B cell (primary cell): ENCODE results near the gene CHST11. TPM values are rescaled to one million over a fixed set of nuclear protein-coding genes. Genes with fewer than 3 reads are reported as not detected.

Experiments used
- ATAC-seq: fragments of 200-7000 bp; cut with Tn5 transposase; one replicate; pipeline ENCODE4 v1.10.0; 2021; ENCODE audit warnings: low read depth, mild to moderate bottlenecking, moderate number of reproducible peaks, moderate library complexity
- CTCF ChIA-PET: fragments of 350-600 bp; sonication (Branson Sonifier 250); formaldehyde crosslinking; loops from one replicate; lab custom pipeline; 2021; ENCODE audit warnings: antibody characterized with exemption, inconsistent platforms; lab: Charles Lee
- POLR2A ChIA-PET: fragments of 350-600 bp; sonication (Branson Sonifier 250); formaldehyde crosslinking; loops from one replicate; lab custom pipeline; 2021; ENCODE audit warnings: antibody characterized with exemption; lab: Charles Lee
- DNase-seq: peaks from one replicate; pipeline ENCODE4 v3.0.0; 2013
- H2AFZ ChIP-seq: 2 replicates; pipeline ENCODE4 v1.6.1; 2012; ENCODE audit warnings: mild to moderate bottlenecking, low read depth, low read length; ENCODE audit not compliant: insufficient read depth, poor library complexity, severe bottlenecking
- H3K27ac ChIP-seq, 2 donors: 1 replicate in 1 of 2; 2 replicates in 1 of 2; pipeline ENCODE4 v1.5.1; 2012 to 2013; ENCODE audit warnings: low read length in 2 of 2, mild to moderate bottlenecking in 2 of 2, moderate library complexity in 1 of 2
- H3K27me3 ChIP-seq, 4 experiments: fragments of 200-600 bp in 1 of 4; sonication (generic) in 1 of 4; replicated peaks in 1 of 4; 1 replicate in 2 of 4; 2 replicates in 2 of 4; pipeline versions ENCODE4 v1.6.1 to v1.7.0; 2013 to 2016; ENCODE audit warnings: low read length in 3 of 4, mild to moderate bottlenecking in 2 of 4, mixed read lengths in 1 of 4, moderate library complexity in 1 of 4; ENCODE audit not compliant: insufficient read depth in 4 of 4, control insufficient read depth in 3 of 4; ENCODE audit errors: control extremely low read depth in 1 of 4
- H3K36me3 ChIP-seq, 2 experiments: replicated peaks in 1 of 2; 1 replicate in 1 of 2; 2 replicates in 1 of 2; pipeline versions ENCODE4 v1.6.1 to v1.7.1; 2013; ENCODE audit warnings: low read length in 1 of 2; ENCODE audit not compliant: insufficient read depth in 2 of 2, control insufficient read depth in 1 of 2; ENCODE audit errors: control extremely low read depth in 1 of 2, extremely low read depth in 1 of 2
- H3K4me1 ChIP-seq, 2 donors: fragments of 200-600 bp in 1 of 2; sonication (generic) in 1 of 2; 1 replicate in 1 of 2; 2 replicates in 1 of 2; pipeline versions ENCODE4 v1.5.1 to v1.6.1; 2013 to 2017; ENCODE audit warnings: low read length in 2 of 2; ENCODE audit not compliant: control insufficient read depth in 2 of 2, insufficient read depth in 2 of 2
- H3K4me2 ChIP-seq: replicated peaks from 2 replicates; pipeline ENCODE3; 2012; ENCODE audit warnings: mild to moderate bottlenecking, low read depth, low read length; ENCODE audit not compliant: poor library complexity, severe bottlenecking
- H3K4me3 ChIP-seq, 5 experiments: fragments of 200-600 bp in 1 of 5; sonication (generic) in 1 of 5; 1 replicate in 3 of 5; 2 replicates in 2 of 5; pipeline versions ENCODE4 v1.5.1 to v1.7.0; 2011 to 2016; ENCODE audit warnings: low read length in 4 of 5, mild to moderate bottlenecking in 4 of 5, low read depth in 2 of 5, control low read depth in 1 of 5, moderate library complexity in 1 of 5; ENCODE audit not compliant: insufficient read depth in 1 of 5; ENCODE audit errors: control extremely low read depth in 1 of 5, extremely low read depth in 1 of 5
- H3K79me2 ChIP-seq: fragments of 200-600 bp; sonication (generic); one replicate; pipeline ENCODE4 v1.6.0; 2016; ENCODE audit warnings: low read length; ENCODE audit not compliant: control insufficient read depth, insufficient read depth
- H3K9ac ChIP-seq: fragments of 200-600 bp; sonication (generic); 2 replicates; pipeline ENCODE4 v1.6.1; 2017; ENCODE audit warnings: mild to moderate bottlenecking, low read length, moderate library complexity
- H3K9me3 ChIP-seq, 3 donors: one replicate each; pipeline versions ENCODE4 v1.6.1 to v1.7.1; 2013; ENCODE audit warnings: low read length in 2 of 3; ENCODE audit not compliant: control insufficient read depth in 2 of 3, insufficient read depth in 1 of 3; ENCODE audit errors: control extremely low read depth in 1 of 3
- H4K20me1 ChIP-seq: 2 replicates; pipeline ENCODE4 v1.6.0; 2012; ENCODE audit warnings: mild to moderate bottlenecking, low read length; ENCODE audit not compliant: insufficient read depth, control insufficient read depth, poor library complexity, severe bottlenecking
- H3K27ac Mint-ChIP-seq: one replicate; pipeline ENCODE4 v1.8.0; 2021; ENCODE audit warnings: mixed read lengths
- H3K27me3 Mint-ChIP-seq: one replicate; pipeline ENCODE4 v1.8.0; 2021; ENCODE audit warnings: mixed read lengths
- H3K4me1 Mint-ChIP-seq: one replicate; pipeline ENCODE4 v1.8.0; 2021; ENCODE audit warnings: mixed read lengths
- H3K4me3 Mint-ChIP-seq: one replicate; pipeline ENCODE4 v1.8.0; 2021; ENCODE audit warnings: mixed read lengths
- H3K9me3 Mint-ChIP-seq: one replicate; pipeline ENCODE4 v1.8.0; 2022; ENCODE audit warnings: mixed read lengths; ENCODE audit not compliant: insufficient read depth
- EZH2 ChIP-seq: IDR thresholded peaks from 2 replicates; pipeline ENCODE4 v1.6.1; 2012; ENCODE audit warnings: borderline replicate concordance, low read depth, mild to moderate bottlenecking, moderate library complexity, low read length; ENCODE audit not compliant: insufficient read depth, poor library complexity, severe bottlenecking
- WGBS: methylation state at CpG from one replicate; pipeline ENCODE4 v1.1.5; 2013; ENCODE audit warnings: missing lambda C conversion rate; ENCODE audit not compliant: insufficient coverage; 5-methylcytosine and 5-hydroxymethylcytosine counted together
- intact Hi-C: fragments of 100-400 bp; cut with micrococcal nuclease; formaldehyde crosslinking; loops from one replicate; pipeline ENCODE4 v1.10.0; 2022
- polyA plus RNA-seq: library from polyadenylated mRNA; depleted of rRNA; stranded (reverse); fragments of >200 nt; gene quantifications from 2 replicates; pipeline ENCODE4 v1.2.3, GENCODE V29; 2012
- total RNA-seq, 2 donors: library from RNA; stranded (reverse); fragments of 120-200 nt in 1 of 2; gene quantifications; 1 replicate in 1 of 2; 2 replicates in 1 of 2; pipeline versions ENCODE4 v1.2.3 to v1.2.4, GENCODE V29; 2013 to 2022
- TF ChIP-seq, protein P1 (sequence below): fragments of 200-600 bp; IDR thresholded peaks from one replicate; pipeline ENCODE4 v1.8.0; 2022; ENCODE audit warnings: antibody characterized with exemption, mild to moderate bottlenecking

Gene CHST11
- total and polyA plus RNA-seq, 2 donors (not counting 1 experiment from before 2014, with no cell fraction given) = 46.3 to 152 TPM

DNA sequence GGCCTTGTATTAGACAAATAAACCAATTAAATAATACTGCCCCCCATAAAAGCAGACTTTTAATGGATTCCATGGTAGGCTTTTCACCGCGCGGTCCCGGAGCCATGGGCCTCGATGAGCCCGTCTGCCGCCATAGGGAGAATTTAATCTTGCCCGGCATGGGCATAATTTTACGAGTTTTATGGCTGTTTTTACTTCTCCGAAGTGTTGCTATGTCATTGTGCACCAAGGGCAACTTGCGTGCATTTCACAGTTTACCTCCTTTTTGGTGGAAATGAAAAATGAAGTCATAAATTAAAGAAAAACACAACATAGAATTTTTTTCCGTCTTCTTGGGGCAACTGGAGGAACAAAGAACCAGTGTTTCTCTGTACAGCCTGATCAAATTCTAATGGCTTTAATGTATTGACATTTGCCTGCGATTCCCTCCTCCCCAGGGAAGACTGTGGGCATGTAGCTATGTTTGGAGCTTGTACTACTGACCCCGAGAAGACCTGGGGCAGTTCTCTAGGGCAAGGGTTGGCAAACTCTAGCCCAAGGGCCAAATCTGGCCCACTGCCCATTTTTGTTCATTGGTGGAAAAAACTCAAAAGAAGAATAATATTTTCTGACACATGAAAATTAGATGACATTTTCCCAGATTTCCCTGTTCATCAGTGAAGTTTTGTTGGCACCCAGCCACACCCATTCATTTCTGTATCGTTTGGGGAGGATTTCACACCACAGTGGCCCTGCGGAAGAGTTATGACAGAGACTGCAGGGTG lies 142.7 kb downstream of the CHST11 start:
- ATAC-seq (no peak), DNase-seq (no peak)
- Histone ChIP-seq H4K20me1 (peaks cover 61% of the 10 kb centered on the region), H3K36me3 (peaks cover 0 to 15% of the 10 kb centered on the region in 2 experiments), H3K4me2 (no peak overlapping the region), H3K9ac (no peak overlapping the region), H3K4me3 (no peak overlapping the region), H3K4me1 (peaks cover 62 to 72% of the 10 kb centered on the region in 2 donors), H3K27me3 (no peaks in the 10 kb centered on the region), H3K27ac (no peak overlapping the region), H3K79me2 (peaks cover 100% of the 10 kb centered on the region), H2AFZ (no peak overlapping the region), H3K9me3 (no peaks in the 10 kb centered on the region)
- H3K4me1 Mint-ChIP-seq = peaks cover 84% of the 10 kb centered on the region
- TF ChIP-seq EZH2 = no peak
- TF ChIP-seq, protein P1, sequence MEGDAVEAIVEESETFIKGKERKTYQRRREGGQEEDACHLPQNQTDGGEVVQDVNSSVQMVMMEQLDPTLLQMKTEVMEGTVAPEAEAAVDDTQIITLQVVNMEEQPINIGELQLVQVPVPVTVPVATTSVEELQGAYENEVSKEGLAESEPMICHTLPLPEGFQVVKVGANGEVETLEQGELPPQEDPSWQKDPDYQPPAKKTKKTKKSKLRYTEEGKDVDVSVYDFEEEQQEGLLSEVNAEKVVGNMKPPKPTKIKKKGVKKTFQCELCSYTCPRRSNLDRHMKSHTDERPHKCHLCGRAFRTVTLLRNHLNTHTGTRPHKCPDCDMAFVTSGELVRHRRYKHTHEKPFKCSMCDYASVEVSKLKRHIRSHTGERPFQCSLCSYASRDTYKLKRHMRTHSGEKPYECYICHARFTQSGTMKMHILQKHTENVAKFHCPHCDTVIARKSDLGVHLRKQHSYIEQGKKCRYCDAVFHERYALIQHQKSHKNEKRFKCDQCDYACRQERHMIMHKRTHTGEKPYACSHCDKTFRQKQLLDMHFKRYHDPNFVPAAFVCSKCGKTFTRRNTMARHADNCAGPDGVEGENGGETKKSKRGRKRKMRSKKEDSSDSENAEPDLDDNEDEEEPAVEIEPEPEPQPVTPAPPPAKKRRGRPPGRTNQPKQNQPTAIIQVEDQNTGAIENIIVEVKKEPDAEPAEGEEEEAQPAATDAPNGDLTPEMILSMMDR = no peak
- no peak overlapping the region for H3K27ac Mint-ChIP-seq
- no peaks in the 10 kb centered on the region for H3K27me3 Mint-ChIP-seq
- no peaks in the 10 kb centered on the region for H3K9me3 Mint-ChIP-seq
- ChIA-PET CTCF (interaction anchor here (0.9 kb wide), 2 partner anchors 18 to 217 kb away, joined by 3 read pairs; no protein-coding TSS in a partner anchor), POLR2A (interaction anchor here (0.9 kb wide), 1 partner anchor 11 kb away, joined by 3 read pairs; no protein-coding TSS in a partner anchor)
- intact Hi-C loops = loop anchor here (5.0 kb wide), 1 partner anchor 32 kb away; no protein-coding TSS in a partner anchor
- no peak overlapping the region for H3K4me3 Mint-ChIP-seq
- WGBS = 82% methylated on average over 12 of the region's 16 CpGs
